Keratinocyte (primary cell): Measurements from ENCODE around the gene ARL6IP4. TPM values are rescaled to one million over a fixed set of nuclear protein-coding genes. Genes with fewer than 3 reads are reported as not detected.

Experiments used
- DNase-seq: peaks from one replicate; pipeline ENCODE4 v3.0.0-alpha.2; 2011; ENCODE audit warnings: low read depth, missing footprints, low spot score
- FAIRE-seq: peaks from 2 replicates; lab custom pipeline; 2011; peaks lifted over from hg19 to GRCh38; lab: Jason Lieb, UNC
- H2AFZ ChIP-seq: 2 replicates; pipeline ENCODE4 v1.6.0; 2012; ENCODE audit warnings: low read length, control low read depth, inconsistent platforms; ENCODE audit not compliant: control insufficient read depth
- H3K27ac ChIP-seq: 2 replicates; pipeline ENCODE4 v1.5.1; 2011; ENCODE audit warnings: low read length; ENCODE audit not compliant: control insufficient read depth, insufficient read depth
- H3K27me3 ChIP-seq: 3 replicates; pipeline ENCODE4 v1.6.0; 2011; ENCODE audit warnings: low read length; ENCODE audit not compliant: control insufficient read depth, insufficient read depth; ENCODE audit errors: extremely low read depth
- H3K36me3 ChIP-seq, 2 experiments: 2 replicates in 1 of 2; 3 replicates in 1 of 2; pipeline ENCODE4 v1.5.1; 2011; ENCODE audit warnings: low read length in 2 of 2, mild to moderate bottlenecking in 1 of 2; ENCODE audit not compliant: control insufficient read depth in 2 of 2, insufficient read depth in 2 of 2; ENCODE audit errors: extremely low read depth in 1 of 2
- H3K4me1 ChIP-seq: 3 replicates; pipeline ENCODE4 v1.5.1; 2011; ENCODE audit warnings: low read length; ENCODE audit not compliant: control insufficient read depth, insufficient read depth; ENCODE audit errors: extremely low read depth
- H3K4me2 ChIP-seq: 3 replicates; pipeline ENCODE4 v1.6.0; 2011; ENCODE audit warnings: low read depth, low read length; ENCODE audit not compliant: control insufficient read depth, insufficient read depth; ENCODE audit errors: extremely low read depth
- H3K4me3 ChIP-seq, 3 experiments: fragments of 200-600 bp in 1 of 3; sonication (generic) in 1 of 3; 2 replicates in 2 of 3; 3 replicates in 1 of 3; pipeline ENCODE4 v1.5.1; 2011 to 2016; ENCODE audit warnings: low read length in 3 of 3, mild to moderate bottlenecking in 3 of 3, control low read depth in 2 of 3, inconsistent platforms in 1 of 3, low read depth in 1 of 3, mixed read lengths in 1 of 3, mixed run types in 1 of 3, moderate library complexity in 1 of 3; ENCODE audit not compliant: control insufficient read depth in 2 of 3, insufficient read depth in 2 of 3; ENCODE audit errors: extremely low read depth in 1 of 3
- H3K79me2 ChIP-seq: 2 replicates; pipeline ENCODE4 v1.6.0; 2012; ENCODE audit warnings: low read length; ENCODE audit not compliant: control insufficient read depth, insufficient read depth
- H3K9ac ChIP-seq: 3 replicates; pipeline ENCODE4 v1.6.0; 2011; ENCODE audit warnings: low read length; ENCODE audit not compliant: control insufficient read depth, insufficient read depth; ENCODE audit errors: extremely low read depth
- H3K9me1 ChIP-seq: 3 replicates; pipeline ENCODE4 v1.6.0; 2011; ENCODE audit warnings: low read length; ENCODE audit not compliant: control insufficient read depth, insufficient read depth; ENCODE audit errors: extremely low read depth
- H3K9me3 ChIP-seq: 2 replicates; pipeline ENCODE4 v1.5.1; 2012; ENCODE audit warnings: low read depth, low read length; ENCODE audit not compliant: control insufficient read depth
- H4K20me1 ChIP-seq: 3 replicates; pipeline ENCODE4 v1.6.0; 2011; ENCODE audit warnings: low read length; ENCODE audit not compliant: control insufficient read depth, insufficient read depth; ENCODE audit errors: extremely low read depth
- CTCF ChIP-seq, 3 experiments: IDR thresholded peaks in 1 of 3; conservative IDR thresholded peaks in 1 of 3; optimal IDR thresholded peaks in 1 of 3; 2 replicates in 2 of 3; 3 replicates in 1 of 3; pipeline versions ENCODE3 to v1.5.1; 2011; ENCODE audit warnings: low read length in 3 of 3, mild to moderate bottlenecking in 3 of 3, moderate library complexity in 2 of 3, control low read depth in 1 of 3, inconsistent platforms in 1 of 3; ENCODE audit not compliant: insufficient read depth in 2 of 3; ENCODE audit errors: extremely low read depth in 1 of 3
- EZH2 ChIP-seq: IDR thresholded peaks from one replicate; pipeline ENCODE4 v1.6.1; 2012; ENCODE audit warnings: inconsistent platforms, mild to moderate bottlenecking, low read length, moderate library complexity
- dilution Hi-C: fragments of 300-500 bp; cut with MboI; formaldehyde crosslinking; loops from one replicate; pipeline ENCODE4 v1.7.0; 2020; ENCODE audit warnings: low sequenced_read_pairs; ENCODE audit not compliant: extremely low pct_ligation_motif_present
- polyA plus RNA-seq, 5 experiments: library from polyadenylated mRNA; depleted of rRNA in 3 of 5; stranded (reverse) in 3 of 5; stranded (forward) in 1 of 5; unstranded in 1 of 5; fragments of >200 nt; gene quantifications; 1 replicate in 1 of 5; 2 replicates in 3 of 5; 3 replicates in 1 of 5; pipeline versions ENCODE4 v1.2.1 to v1.2.3, GENCODE V29; 2011 to 2012; ENCODE audit warnings: missing spikeins in 2 of 5, low read depth in 1 of 5, low replicate concordance in 1 of 5

ARL6IP4 gene
- polyA plus RNA-seq, 1 donor (not counting 4 experiments of a cell fraction or from before 2014, with no cell fraction given), result 144 TPM

- Histone ChIP-seq H4K20me1 (no peaks in the 10 kb centered on the region), H3K9ac (no peak overlapping the region), H3K9me1 (no peaks in the 10 kb centered on the region), H3K27me3 (no peaks in the 10 kb centered on the region), H3K4me3 (no peak overlapping the region), H3K79me2 (no peaks in the 10 kb centered on the region), H3K4me2 (no peak overlapping the region), H2AFZ (no peak overlapping the region), H3K27ac (no peak overlapping the region), H3K9me3 (no peaks in the 10 kb centered on the region), H3K36me3 (peaks cover 3 to 6% of the 10 kb centered on the region in 2 experiments), H3K4me1 (no peaks in the 10 kb centered on the region)
- FAIRE-seq (no peak), DNase-seq (no peak)
- TF ChIP-seq EZH2, result no peak
- TF ChIP-seq CTCF (optimal IDR thresholded peaks at IDR 0.05 in 1 of 3, IDR thresholded peaks at IDR 0.05 in 1 of 3, conservative IDR thresholded peaks at IDR 0.05 in 1 of 3; ENCODE audit: extremely low read depth in 1 of 3, insufficient read depth in 2 of 3, low read length in 3 of 3), result no peak
- dilution Hi-C loops, result no loop called here
Observed at GRCh38 chr12:122988612-122989212, 8.2 kb downstream of the ARL6IP4 start.

DNA sequence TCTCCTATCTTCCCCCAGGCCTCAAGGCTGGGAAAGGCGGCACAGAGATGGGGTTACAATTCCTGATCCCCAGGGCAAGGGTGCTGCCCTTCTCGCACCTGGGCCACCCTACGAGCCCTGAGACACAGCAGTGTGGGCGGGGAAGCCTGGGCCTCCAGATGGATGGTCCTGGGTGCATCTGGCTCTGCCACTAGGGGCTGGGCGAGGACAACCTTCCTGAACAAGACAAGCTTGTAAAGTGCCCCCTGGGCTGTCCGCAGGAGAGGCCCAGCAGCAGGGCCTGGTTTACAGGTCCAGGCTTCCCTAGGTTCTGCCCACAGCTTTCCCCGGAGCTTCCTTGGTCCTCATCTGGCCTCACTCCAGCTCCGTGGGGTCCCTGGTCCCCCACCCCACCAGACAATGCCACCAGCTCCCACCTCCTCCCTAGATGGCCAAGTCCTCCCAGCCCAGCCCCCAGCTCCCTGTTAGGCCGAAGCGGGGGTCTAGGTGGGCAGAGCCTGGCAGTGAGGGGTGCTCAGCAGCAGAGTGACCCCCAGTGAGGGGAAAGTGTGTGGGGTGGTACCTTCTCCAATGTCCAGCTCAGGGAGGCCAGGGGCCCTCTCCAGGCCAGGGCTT lies 8.9 kb downstream of the ARL6IP4 start:
- Histone ChIP-seq H3K79me2 (no peaks in the 10 kb centered on the region), H3K4me2 (no peak overlapping the region), H3K4me1 (no peaks in the 10 kb centered on the region), H3K9me1 (no peaks in the 10 kb centered on the region), H3K27me3 (no peaks in the 10 kb centered on the region), H3K9ac (no peak overlapping the region), H3K27ac (no peak overlapping the region), H4K20me1 (no peaks in the 10 kb centered on the region), H3K9me3 (no peaks in the 10 kb centered on the region), H3K4me3 (no peak overlapping the region), H2AFZ (no peak overlapping the region), H3K36me3 (peaks cover 3 to 6% of the 10 kb centered on the region in 2 experiments)
- dilution Hi-C loops, result no loop called here
- DNase-seq (no peak), FAIRE-seq (no peak)
- TF ChIP-seq CTCF (optimal IDR thresholded peaks at IDR 0.05 in 1 of 3, IDR thresholded peaks at IDR 0.05 in 1 of 3, conservative IDR thresholded peaks at IDR 0.05 in 1 of 3; ENCODE audit: extremely low read depth in 1 of 3, insufficient read depth in 2 of 3, low read length in 3 of 3), result no peak
- no peak for TF ChIP-seq EZH2
